Uterus (tissue), 2 donors: ENCODE data around the gene EFHC1.

Experiments
- CTCF ChIP-seq, 4 experiments: fragments of 200-600 bp in 2 of 4; fragments of 450-650 bp in 2 of 4; sonication (generic) in 2 of 4; IDR thresholded peaks; one replicate each; pipeline ENCODE4 v1.5.1; 2016 to 2019; ENCODE audit warnings: antibody characterized with exemption in 4 of 4, mild to moderate bottlenecking in 2 of 4, moderate library complexity in 1 of 4
- POLR2A ChIP-seq, 2 donors: fragments of 450-650 bp; IDR thresholded peaks; one replicate each; pipeline ENCODE4 v1.6.1; 2016; ENCODE audit warnings: antibody characterized with exemption in 2 of 2, mild to moderate bottlenecking in 1 of 2, moderate library complexity in 1 of 2

GRCh38 chr6:52509281-52510212 lies 89.4 kb downstream of the EFHC1 start:
- no peak for TF ChIP-seq CTCF (IDR thresholded peaks at IDR 0.05)
- TF ChIP-seq POLR2A (IDR thresholded peaks at IDR 0.05) = no peak
